HCT116 (cell line): ENCODE measurements around the gene C11orf52. TPM values are rescaled to one million over a fixed set of nuclear protein-coding genes. Genes with fewer than 3 reads are reported as not detected.

ENCODE experiments used
- ATAC-seq: fragments of 200-7000 bp; cut with Tn5 transposase; 2 replicates; pipeline ENCODE4 v1.9.1; 2020; ENCODE audit warnings: mild to moderate bottlenecking, moderate library complexity
- BruUV-seq: library from RNA; stranded (reverse); fragments of 400-500 nt; replicated peaks from 2 replicates; lab custom pipeline; 2021; lab: Mats Ljungman, UMichigan
- CTCF ChIA-PET: fragments of 300-600 bp; sonication (Branson Sonifier 250); formaldehyde crosslinking; loops from one replicate; lab custom pipeline; 2021; ENCODE audit warnings: antibody characterized with exemption; lab: Charles Lee
- POLR2A ChIA-PET: fragments of 300-600, 350-600 bp; sonication (Branson Sonifier 250); formaldehyde crosslinking; loops from one replicate; lab custom pipeline; 2021; ENCODE audit warnings: antibody characterized with exemption; lab: Charles Lee
- RAD21 ChIA-PET, 2 experiments: fragments of 300-600 bp; sonication (Branson Sonifier 250); formaldehyde crosslinking; loops; one replicate each; lab custom pipeline; 2023; ENCODE audit warnings: low total read pairs in 2 of 2; ENCODE audit not compliant: uncharacterized antibody in 2 of 2, unreplicated experiment in 2 of 2, low non-redundant PET in 1 of 2; lab: Charles Lee
- DNase-seq: peaks from one replicate; pipeline ENCODE4 v3.0.0-alpha.2; 2010; ENCODE audit warnings: low read depth, low spot score
- H2AFZ ChIP-seq: fragments of 200-600 bp; shearing (Covaris generic), sonication (generic); 2 replicates; pipeline ENCODE4 v1.6.1; 2017; ENCODE audit warnings: low read depth, mixed run types, mixed read lengths, antibody characterized with exemption, low read length; ENCODE audit not compliant: poor library complexity, severe bottlenecking
- H3K27ac ChIP-seq: 2 replicates; pipeline ENCODE4 v1.5.1; 2012; ENCODE audit warnings: low read depth, low read length
- H3K27me3 ChIP-seq: fragments of 200-600 bp; sonication (generic); 2 replicates; pipeline ENCODE4 v1.6.1; 2016; ENCODE audit warnings: mixed run types, low read length, mixed read lengths; ENCODE audit not compliant: insufficient read depth
- H3K36me3 ChIP-seq, 2 experiments: fragments of 200-500 bp in 1 of 2; fragments of 200-600 bp in 1 of 2; sonication (Bioruptor generic) in 1 of 2; sonication (generic) in 1 of 2; 2 replicates each; pipeline versions ENCODE4 v1.5.1 to v1.6.1; 2014 to 2016; ENCODE audit warnings: low read length in 2 of 2, inconsistent platforms in 1 of 2, mixed read lengths in 1 of 2, mixed run types in 1 of 2; ENCODE audit not compliant: insufficient read depth in 2 of 2, control insufficient read depth in 1 of 2
- H3K4me1 ChIP-seq, 2 experiments: fragments of 200-600 bp in 1 of 2; sonication (generic) in 1 of 2; 2 replicates each; pipeline versions ENCODE4 v1.5.1 to v1.6.1; 2012 to 2017; ENCODE audit warnings: low read length in 2 of 2, inconsistent platforms in 1 of 2, mild to moderate bottlenecking in 1 of 2, mixed read lengths in 1 of 2, mixed run types in 1 of 2, moderate library complexity in 1 of 2; ENCODE audit not compliant: insufficient read depth in 2 of 2, control insufficient read depth in 1 of 2
- H3K4me2 ChIP-seq: fragments of 200-600 bp; sonication (generic); 2 replicates; pipeline ENCODE4 v1.6.1; 2017; ENCODE audit warnings: mixed run types, low read length, mixed read lengths
- H3K4me3 ChIP-seq, 2 experiments: fragments of 200-600 bp in 1 of 2; sonication (generic) in 1 of 2; replicated peaks in 1 of 2; 2 replicates each; pipeline ENCODE4 v1.5.1; 2011 to 2016; ENCODE audit warnings: low read length in 2 of 2, control low read depth in 1 of 2, low read depth in 1 of 2, mild to moderate bottlenecking in 1 of 2, mixed read lengths in 1 of 2, mixed run types in 1 of 2
- H3K79me2 ChIP-seq: fragments of 200-600 bp; sonication (generic); 2 replicates; pipeline ENCODE4 v1.6.1; 2017; ENCODE audit warnings: mild to moderate bottlenecking, mixed run types, low read length, moderate library complexity, mixed read lengths; ENCODE audit not compliant: insufficient read depth
- H3K9ac ChIP-seq: fragments of 200-600 bp; sonication (generic); 2 replicates; pipeline ENCODE4 v1.6.1; 2016; ENCODE audit warnings: low read length, mixed read lengths
- H3K9me2 ChIP-seq: fragments of 200-600 bp; sonication (generic), shearing (Covaris generic); 2 replicates; pipeline ENCODE4 v1.6.1; 2017; ENCODE audit warnings: mixed run types, mild to moderate bottlenecking, moderate library complexity; ENCODE audit not compliant: insufficient read depth
- H3K9me3 ChIP-seq, 2 experiments: fragments of 200-500 bp in 1 of 2; fragments of 200-600 bp in 1 of 2; sonication (Bioruptor generic) in 1 of 2; sonication (generic) in 1 of 2; 2 replicates each; pipeline ENCODE4 v1.6.1; 2014 to 2017; ENCODE audit warnings: low read length in 2 of 2, mixed read lengths in 2 of 2, inconsistent platforms in 1 of 2, low read depth in 1 of 2, mild to moderate bottlenecking in 1 of 2, mixed run types in 1 of 2, moderate library complexity in 1 of 2; ENCODE audit not compliant: control insufficient read depth in 1 of 2, insufficient read depth in 1 of 2
- H4K20me1 ChIP-seq: fragments of 200-600 bp; sonication (generic), shearing (Covaris generic); 2 replicates; pipeline ENCODE4 v1.6.1; 2017; ENCODE audit warnings: mixed run types, mild to moderate bottlenecking, moderate library complexity; ENCODE audit not compliant: insufficient read depth
- EGR1 ChIP-seq: IDR thresholded peaks from 2 replicates; pipeline ENCODE4 v1.6.1; 2012; ENCODE audit warnings: low read depth
- EZH2phosphoT487 ChIP-seq: fragments of 200-600 bp; IDR thresholded peaks from 2 replicates; pipeline ENCODE4 v1.6.1; 2018; ENCODE audit warnings: antibody characterized with exemption, borderline replicate concordance
- FOSL1 ChIP-seq: IDR thresholded peaks from 2 replicates; pipeline ENCODE4 v1.6.1; 2012; ENCODE audit warnings: low read depth
- JUND ChIP-seq: IDR thresholded peaks from 2 replicates; pipeline ENCODE4 v1.6.1; 2012
- RAD21 ChIP-seq: IDR thresholded peaks from 2 replicates; pipeline ENCODE4 v1.6.1; 2012; ENCODE audit warnings: low read depth, mild to moderate bottlenecking
- SP1 ChIP-seq: IDR thresholded peaks from 2 replicates; pipeline ENCODE4 v1.6.1; 2012; ENCODE audit warnings: low read depth
- YY1 ChIP-seq: IDR thresholded peaks from 2 replicates; pipeline ENCODE4 v1.6.1; 2011; ENCODE audit warnings: low read length, low read depth, moderate library complexity, mild to moderate bottlenecking; ENCODE audit not compliant: insufficient replicate concordance; ENCODE audit errors: extremely low read depth
- intact Hi-C: fragments of 100-400 bp; cut with micrococcal nuclease; formaldehyde crosslinking; loops from 2 replicates; pipeline ENCODE4 v1.10.0; 2022
- total RNA-seq: library from RNA; stranded (reverse); gene quantifications from one replicate; pipeline ENCODE4 v1.2.1, GENCODE V29; 2021; ENCODE audit not compliant: unreplicated experiment
- TF ChIP-seq, protein P1 (sequence below): IDR thresholded peaks from 2 replicates; pipeline ENCODE4 v1.6.1; 2012
- TF ChIP-seq, protein P2 (sequence below): IDR thresholded peaks from 2 replicates; pipeline ENCODE4 v1.6.1; 2012; ENCODE audit warnings: low read depth

C11orf52 gene
- total RNA-seq, 1 experiment from 2014 or later = 4.6 TPM

DNA sequence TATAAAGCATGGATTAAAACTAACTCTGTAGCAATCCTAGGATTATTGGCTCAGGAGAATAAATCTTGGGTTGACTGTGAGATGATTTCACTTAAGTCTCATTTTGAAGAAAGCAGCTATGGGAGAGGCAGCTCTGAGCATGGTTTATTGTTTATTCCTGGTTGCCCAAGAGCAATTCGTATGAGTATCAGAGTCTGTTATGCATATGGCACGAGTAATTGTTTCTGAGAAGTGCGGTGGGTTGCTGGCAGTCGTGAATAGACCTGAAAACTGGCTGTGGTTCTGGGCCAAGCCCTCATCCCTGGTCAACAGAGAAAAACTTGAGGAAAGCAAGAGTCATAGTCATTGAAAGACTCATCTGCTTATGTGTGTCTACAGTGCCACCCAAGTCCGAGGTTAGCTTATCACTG lies 45.2 kb downstream of the C11orf52 start:
- H3K9me3 ChIP-seq = no peaks in the 10 kb centered on the region
- intact Hi-C loops = no loop called here
- ChIA-PET POLR2A (no interaction called here), CTCF (no interaction called here), RAD21 (no interaction called here)
- TF ChIP-seq, protein P1, sequence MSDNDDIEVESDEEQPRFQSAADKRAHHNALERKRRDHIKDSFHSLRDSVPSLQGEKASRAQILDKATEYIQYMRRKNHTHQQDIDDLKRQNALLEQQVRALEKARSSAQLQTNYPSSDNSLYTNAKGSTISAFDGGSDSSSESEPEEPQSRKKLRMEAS = no peak
- TF ChIP-seq FOSL1 (no peak), RAD21 (no peak), YY1 (no peak), EZH2phosphoT487 (no peak), SP1 (no peak)
- no TSS peak for BruUV-seq
- DNase-seq = no peak
- no peaks in the 10 kb centered on the region for H3K9me2 ChIP-seq
- no peak overlapping the region for H3K4me2 ChIP-seq
- no peaks in the 10 kb centered on the region for H3K27me3 ChIP-seq
- H2AFZ ChIP-seq = no peak overlapping the region
- H3K4me1 ChIP-seq = peaks cover 0 to 7% of the 10 kb centered on the region in 2 experiments; a peak in 2 of 4 replicates
- H3K27ac ChIP-seq = no peak overlapping the region
- no peaks in the 10 kb centered on the region for H4K20me1 ChIP-seq
- H3K9ac ChIP-seq = no peak overlapping the region
- H3K79me2 ChIP-seq = no peaks in the 10 kb centered on the region
- H3K4me3 ChIP-seq = no peak overlapping the region
- no peak for ATAC-seq
- no peaks in the 10 kb centered on the region for H3K36me3 ChIP-seq

DNA sequence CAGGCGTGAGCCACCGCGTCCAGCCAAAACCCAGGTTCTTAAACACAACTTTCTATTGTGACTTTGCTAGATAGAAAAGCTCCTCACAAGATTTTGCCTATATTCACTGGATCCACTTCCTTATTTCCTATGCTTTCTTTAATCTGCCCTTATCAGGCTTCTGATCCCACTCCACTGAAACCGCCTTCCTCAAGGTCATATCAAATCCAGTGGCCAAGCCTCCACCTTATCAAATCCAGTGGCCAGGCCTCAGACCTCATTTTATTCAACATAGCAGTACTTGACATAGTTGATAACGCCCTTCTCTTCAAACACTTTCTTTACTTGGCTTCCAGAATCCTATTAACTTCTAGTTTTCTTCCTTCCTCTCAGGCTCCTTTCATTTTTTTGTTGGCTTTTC lies 48.0 kb downstream of the C11orf52 start:
- no peak overlapping the region for H3K4me2 ChIP-seq
- no peaks in the 10 kb centered on the region for H4K20me1 ChIP-seq
- CTCF ChIA-PET = no interaction called here
- no peaks in the 10 kb centered on the region for H3K9me2 ChIP-seq
- RAD21 ChIA-PET = interaction anchor here in 1 of 2 experiments (0.7 kb wide), 1 partner anchor 14 kb away, joined by 4 read pairs; no protein-coding TSS in a partner anchor
- no peaks in the 10 kb centered on the region for H3K27me3 ChIP-seq
- 0 out of 4 replicates have a peak, but pooled peaks cover 0 to 3% of the 10 kb centered on the region in 2 experiments for H3K36me3 ChIP-seq
- DNase-seq = no peak
- no peaks in the 10 kb centered on the region for H3K79me2 ChIP-seq
- intact Hi-C loops = no loop called here
- H3K4me3 ChIP-seq = no peak overlapping the region
- TF ChIP-seq YY1 (no peak), JUND (no peak), EGR1 (no peak)
- TF ChIP-seq, protein P2, sequence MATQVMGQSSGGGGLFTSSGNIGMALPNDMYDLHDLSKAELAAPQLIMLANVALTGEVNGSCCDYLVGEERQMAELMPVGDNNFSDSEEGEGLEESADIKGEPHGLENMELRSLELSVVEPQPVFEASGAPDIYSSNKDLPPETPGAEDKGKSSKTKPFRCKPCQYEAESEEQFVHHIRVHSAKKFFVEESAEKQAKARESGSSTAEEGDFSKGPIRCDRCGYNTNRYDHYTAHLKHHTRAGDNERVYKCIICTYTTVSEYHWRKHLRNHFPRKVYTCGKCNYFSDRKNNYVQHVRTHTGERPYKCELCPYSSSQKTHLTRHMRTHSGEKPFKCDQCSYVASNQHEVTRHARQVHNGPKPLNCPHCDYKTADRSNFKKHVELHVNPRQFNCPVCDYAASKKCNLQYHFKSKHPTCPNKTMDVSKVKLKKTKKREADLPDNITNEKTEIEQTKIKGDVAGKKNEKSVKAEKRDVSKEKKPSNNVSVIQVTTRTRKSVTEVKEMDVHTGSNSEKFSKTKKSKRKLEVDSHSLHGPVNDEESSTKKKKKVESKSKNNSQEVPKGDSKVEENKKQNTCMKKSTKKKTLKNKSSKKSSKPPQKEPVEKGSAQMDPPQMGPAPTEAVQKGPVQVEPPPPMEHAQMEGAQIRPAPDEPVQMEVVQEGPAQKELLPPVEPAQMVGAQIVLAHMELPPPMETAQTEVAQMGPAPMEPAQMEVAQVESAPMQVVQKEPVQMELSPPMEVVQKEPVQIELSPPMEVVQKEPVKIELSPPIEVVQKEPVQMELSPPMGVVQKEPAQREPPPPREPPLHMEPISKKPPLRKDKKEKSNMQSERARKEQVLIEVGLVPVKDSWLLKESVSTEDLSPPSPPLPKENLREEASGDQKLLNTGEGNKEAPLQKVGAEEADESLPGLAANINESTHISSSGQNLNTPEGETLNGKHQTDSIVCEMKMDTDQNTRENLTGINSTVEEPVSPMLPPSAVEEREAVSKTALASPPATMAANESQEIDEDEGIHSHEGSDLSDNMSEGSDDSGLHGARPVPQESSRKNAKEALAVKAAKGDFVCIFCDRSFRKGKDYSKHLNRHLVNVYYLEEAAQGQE = no peak
- no peak overlapping the region for H2AFZ ChIP-seq
- POLR2A ChIA-PET = no interaction called here
- no peaks in the 10 kb centered on the region for H3K4me1 ChIP-seq
- H3K9ac ChIP-seq = no peak overlapping the region
- no TSS peak for BruUV-seq
- no peaks in the 10 kb centered on the region for H3K9me3 ChIP-seq
- no peak overlapping the region for H3K27ac ChIP-seq
- ATAC-seq = no peak
